HG02970 (cell line): ENCODE results near the gene RNF217.
"Not testable (repeated sequence)": the region's sequence is repeated elsewhere in the genome, so short reads cannot be mapped to it uniquely, and the experiment has no call there.

ENCODE experiments used
- ATAC-seq: cut with Tn5 transposase; IDR thresholded peaks from one replicate; pipeline ENCODE4 v1.9.1; 2021; ENCODE audit warnings: mild to moderate bottlenecking, moderate library complexity, moderate number of reproducible peaks; ENCODE audit not compliant: unreplicated experiment, low FRiP score

RNF217 gene

GRCh38 chr6:124961777-124962638 is at the start of gene RNF217:
TSS of gene RNF217 (plus strand) at chr6:124962437. CDS start at chr6:124962545, 108 bp downstream.
- no peak for ATAC-seq

GRCh38 chr6:124913056-124913455 is 49.2 kb upstream of the RNF217 start:
- no peak for ATAC-seq

- no peak for ATAC-seq
Measured at GRCh38 chr6:124917769-124918168, 44.5 kb upstream of the RNF217 start.

GRCh38 chr6:124919703-124920102 is 42.5 kb upstream of the RNF217 start:
- ATAC-seq = not testable (repeated sequence)

- no peak for ATAC-seq
Measured at GRCh38 chr6:124924333-124924759, 37.9 kb upstream of the RNF217 start.

GRCh38 chr6:124926435-124926834 is 35.8 kb upstream of the RNF217 start:
- ATAC-seq = no peak

- no peak for ATAC-seq
Measured at GRCh38 chr6:124927806-124928205, 34.4 kb upstream of the RNF217 start.

GRCh38 chr6:124928851-124929250 is 33.4 kb upstream of the RNF217 start:
- ATAC-seq = no peak

- no peak for ATAC-seq
Measured at GRCh38 chr6:124937645-124938044, 24.6 kb upstream of the RNF217 start.

GRCh38 chr6:124941259-124941658 is 21.0 kb upstream of the RNF217 start:
- no peak for ATAC-seq

- ATAC-seq = no peak
Measured at GRCh38 chr6:124943658-124944057, 18.6 kb upstream of the RNF217 start.

- no peak for ATAC-seq
Measured at GRCh38 chr6:124947971-124948451, 14.2 kb upstream of the RNF217 start.

GRCh38 chr6:124949706-124950105 is 12.5 kb upstream of the RNF217 start:
- no peak for ATAC-seq

- no peak for ATAC-seq
Measured at GRCh38 chr6:124953808-124954207, 8.4 kb upstream of the RNF217 start.

GRCh38 chr6:124955108-124955856 is 7.0 kb upstream of the RNF217 start:
- ATAC-seq = no peak

GRCh38 chr6:124956018-124956417 is 6.2 kb upstream of the RNF217 start:
- no peak for ATAC-seq

- ATAC-seq = no peak
Measured at GRCh38 chr6:124958149-124958548, 4.1 kb upstream of the RNF217 start.

- ATAC-seq = no peak
Measured at GRCh38 chr6:124958759-124959354, 3.4 kb upstream of the RNF217 start.

GRCh38 chr6:124960757-124961463 is 1.3 kb upstream of the RNF217 start:
- ATAC-seq = no peak

GRCh38 chr6:124961464-124961776 is 817 bp upstream of the RNF217 start:
- ATAC-seq = no peak
